HG03159 (cell line): ENCODE results near the gene PRMT5.

Experiments
- ATAC-seq: cut with Tn5 transposase; IDR thresholded peaks from one replicate; pipeline ENCODE4 v1.9.1; 2021; ENCODE audit warnings: mild to moderate bottlenecking, moderate library complexity; ENCODE audit not compliant: unreplicated experiment

Gene PRMT5

GRCh38 chr14:22898302-22899090 lies 30.7 kb downstream of the PRMT5 start:
- no peak for ATAC-seq

GRCh38 chr14:22897357-22897756 lies 31.8 kb downstream of the PRMT5 start:
- ATAC-seq = no peak

GRCh38 chr14:22896760-22897159 lies 32.4 kb downstream of the PRMT5 start:
- no peak for ATAC-seq

- ATAC-seq = no peak
These were observed 32.8 kb downstream of the PRMT5 start for GRCh38 chr14:22896356-22896755.

- no peak for ATAC-seq
These were observed 33.8 kb downstream of the PRMT5 start for GRCh38 chr14:22895402-22895801.

GRCh38 chr14:22893706-22894105 lies 35.5 kb downstream of the PRMT5 start:
- ATAC-seq = no peak

GRCh38 chr14:22892488-22892887 lies 36.7 kb downstream of the PRMT5 start:
- ATAC-seq = no peak

- no peak for ATAC-seq
These were observed 38.8 kb downstream of the PRMT5 start for GRCh38 chr14:22890416-22890815.

- no peak for ATAC-seq
These were observed 40.5 kb downstream of the PRMT5 start for GRCh38 chr14:22888662-22889061.

GRCh38 chr14:22887990-22888378 lies 41.2 kb downstream of the PRMT5 start:
- ATAC-seq = peak; percentile 40

- ATAC-seq = peak; percentile 28
These were observed 41.8 kb downstream of the PRMT5 start for GRCh38 chr14:22887260-22887989.

GRCh38 chr14:22886500-22887259 lies 42.5 kb downstream of the PRMT5 start:
- ATAC-seq = peak; percentile 46

- ATAC-seq = no peak
These were observed 43.2 kb downstream of the PRMT5 start for GRCh38 chr14:22885975-22886374.

- no peak for ATAC-seq
These were observed 44.2 kb downstream of the PRMT5 start for GRCh38 chr14:22884738-22885523.

- no peak for ATAC-seq
These were observed 45.0 kb downstream of the PRMT5 start for GRCh38 chr14:22884076-22884737.

GRCh38 chr14:22883173-22883976 lies 45.8 kb downstream of the PRMT5 start, which contains the start of gene REM2:
Gene REM2, plus strand, starts transcription at chr14:22883222. Its CDS starts 66 bp downstream, at chr14:22883288.
- no peak for ATAC-seq

GRCh38 chr14:22882529-22883172 lies 46.5 kb downstream of the PRMT5 start:
- no peak for ATAC-seq

GRCh38 chr14:22882064-22882463 lies 47.1 kb downstream of the PRMT5 start:
- no peak for ATAC-seq
